Brain microvascular endothelial cell (primary cell): ENCODE results near the gene GNAO1.

Experiments used
- DNase-seq: peaks from one replicate; pipeline ENCODE4 v3.0.0-alpha.2; 2020
- H3K27ac ChIP-seq: fragments of 250-450 bp; sonication (Bioruptor Pico); 2 replicates; pipeline ENCODE4 v1.5.1; 2020; ENCODE audit warnings: mild to moderate bottlenecking, moderate library complexity
- H3K27me3 ChIP-seq: fragments of 250-450 bp; sonication (Bioruptor Pico); replicated peaks from 2 replicates; pipeline ENCODE4 v1.5.1; 2020; ENCODE audit warnings: mild to moderate bottlenecking
- H3K36me3 ChIP-seq: fragments of 250-450 bp; sonication (Bioruptor Pico); replicated peaks from 2 replicates; pipeline ENCODE4 v1.5.1; 2020; ENCODE audit warnings: mild to moderate bottlenecking
- H3K4me3 ChIP-seq: 2 replicates; pipeline ENCODE4 v1.5.1; 2011; ENCODE audit warnings: low read depth, mild to moderate bottlenecking, control low read depth, low read length, moderate library complexity
- in situ Hi-C: cut with HindIII; loops from 2 replicates; pipeline ENCODE4 v1.10.0; 2017; ENCODE audit warnings: low sequenced_read_pairs, low pct_ligation_motif_present
- TF ChIP-seq, protein P1 (sequence below): IDR thresholded peaks from 2 replicates; pipeline ENCODE4 v1.5.1; 2011; ENCODE audit warnings: low read depth, mild to moderate bottlenecking, moderate library complexity, low read length, control low read depth, inconsistent platforms; ENCODE audit errors: missing control alignments

The GNAO1 gene

GRCh38 chr16:56195151-56195550 is 3.9 kb downstream of the GNAO1 start:
- DNase-seq, result no peak
- no peak overlapping the region for H3K27ac ChIP-seq
- H3K27me3 ChIP-seq, result peaks cover 45% of the 10 kb centered on the region
- in situ Hi-C loops, result no loop called here
- H3K36me3 ChIP-seq, result no peaks in the 10 kb centered on the region
- no peak overlapping the region for H3K4me3 ChIP-seq
- TF ChIP-seq, protein P1, sequence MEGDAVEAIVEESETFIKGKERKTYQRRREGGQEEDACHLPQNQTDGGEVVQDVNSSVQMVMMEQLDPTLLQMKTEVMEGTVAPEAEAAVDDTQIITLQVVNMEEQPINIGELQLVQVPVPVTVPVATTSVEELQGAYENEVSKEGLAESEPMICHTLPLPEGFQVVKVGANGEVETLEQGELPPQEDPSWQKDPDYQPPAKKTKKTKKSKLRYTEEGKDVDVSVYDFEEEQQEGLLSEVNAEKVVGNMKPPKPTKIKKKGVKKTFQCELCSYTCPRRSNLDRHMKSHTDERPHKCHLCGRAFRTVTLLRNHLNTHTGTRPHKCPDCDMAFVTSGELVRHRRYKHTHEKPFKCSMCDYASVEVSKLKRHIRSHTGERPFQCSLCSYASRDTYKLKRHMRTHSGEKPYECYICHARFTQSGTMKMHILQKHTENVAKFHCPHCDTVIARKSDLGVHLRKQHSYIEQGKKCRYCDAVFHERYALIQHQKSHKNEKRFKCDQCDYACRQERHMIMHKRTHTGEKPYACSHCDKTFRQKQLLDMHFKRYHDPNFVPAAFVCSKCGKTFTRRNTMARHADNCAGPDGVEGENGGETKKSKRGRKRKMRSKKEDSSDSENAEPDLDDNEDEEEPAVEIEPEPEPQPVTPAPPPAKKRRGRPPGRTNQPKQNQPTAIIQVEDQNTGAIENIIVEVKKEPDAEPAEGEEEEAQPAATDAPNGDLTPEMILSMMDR, result no peak

- no peak overlapping the region for H3K4me3 ChIP-seq
- DNase-seq, result no peak
- no peaks in the 10 kb centered on the region for H3K36me3 ChIP-seq
- TF ChIP-seq, protein P1, result no peak
- H3K27ac ChIP-seq, result no peak overlapping the region
- peaks cover 36% of the 10 kb centered on the region for H3K27me3 ChIP-seq
- in situ Hi-C loops, result no loop called here
Observed at GRCh38 chr16:56196381-56196780, 5.1 kb downstream of the GNAO1 start.

DNA sequence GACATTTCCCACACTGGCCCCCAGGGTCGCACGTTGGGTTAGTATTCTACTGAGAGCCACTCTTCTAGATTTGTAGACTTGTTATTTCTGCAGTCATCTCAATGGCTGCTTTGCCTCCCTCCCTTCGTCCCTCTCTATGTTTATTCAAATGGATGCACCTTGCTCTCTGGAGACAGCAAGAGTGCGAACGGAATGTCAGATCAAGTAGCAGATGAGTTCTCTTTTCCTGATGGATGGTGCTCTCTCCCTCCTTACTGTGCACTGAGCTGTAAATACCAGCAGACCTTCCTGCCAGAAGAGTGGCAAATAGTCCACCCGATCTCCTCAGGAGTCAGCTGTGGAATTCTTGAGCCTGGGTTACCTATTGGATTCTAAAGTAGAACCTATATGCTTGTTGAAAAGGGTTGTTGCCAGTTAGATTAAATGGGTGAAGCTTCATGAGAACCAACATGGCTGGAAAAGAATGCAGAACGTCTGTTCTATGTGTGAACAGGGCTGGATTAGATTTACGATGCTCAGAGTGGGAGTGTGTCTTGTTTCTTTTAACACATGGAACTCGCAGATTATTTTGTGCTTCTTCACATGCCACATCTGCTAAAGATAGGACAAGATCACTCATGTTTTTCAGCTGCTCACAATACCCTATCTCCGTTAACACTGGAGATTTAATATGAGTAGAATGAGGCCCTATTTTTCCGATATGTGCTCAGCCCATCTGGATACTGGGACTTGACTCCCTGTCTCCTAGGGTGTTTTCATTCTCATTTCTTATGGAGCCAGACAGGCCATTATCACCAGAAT is 6.1 kb downstream of the GNAO1 start:
- in situ Hi-C loops, result no loop called here
- DNase-seq, result no peak
- Histone ChIP-seq H3K27me3 (peaks cover 30% of the 10 kb centered on the region), H3K27ac (no peak overlapping the region), H3K36me3 (no peaks in the 10 kb centered on the region), H3K4me3 (no peak overlapping the region)
- TF ChIP-seq, protein P1, result no peak

DNA sequence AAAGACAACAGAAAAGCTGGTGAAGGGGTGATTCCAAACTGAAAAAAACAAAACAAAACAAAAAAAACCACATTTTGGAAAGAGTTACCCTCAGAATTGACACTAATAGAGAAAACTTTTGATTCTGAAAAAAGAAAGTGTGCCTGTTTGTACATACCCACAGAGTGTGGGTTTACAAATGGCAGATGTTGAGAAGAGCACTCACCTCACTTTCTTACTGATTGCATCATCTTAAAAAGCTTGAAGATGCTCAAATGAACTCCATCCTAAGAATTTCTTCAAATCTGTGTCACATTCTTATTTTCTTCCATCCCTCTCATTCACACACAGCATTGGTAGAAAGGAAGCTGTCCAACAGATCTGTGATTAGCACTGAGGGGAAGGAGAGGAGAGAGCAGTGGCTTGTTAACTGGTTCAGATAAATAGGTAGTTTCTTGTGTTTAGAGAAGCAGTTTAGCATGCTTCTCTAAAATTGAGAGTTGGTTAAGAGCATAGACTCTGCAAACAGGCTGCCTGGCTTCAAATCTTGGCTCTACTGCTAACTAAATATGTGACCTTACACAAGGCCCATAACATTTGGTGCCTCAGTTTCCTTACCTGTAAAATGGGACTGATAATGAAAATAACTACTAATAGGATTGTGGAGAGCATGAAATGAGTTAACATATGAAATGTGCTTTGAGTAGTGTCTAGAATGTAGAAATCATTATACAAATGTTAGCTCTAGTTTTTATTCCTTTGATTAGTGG is 6.9 kb downstream of the GNAO1 start:
- DNase-seq, result no peak
- no peak overlapping the region for H3K4me3 ChIP-seq
- no peaks in the 10 kb centered on the region for H3K36me3 ChIP-seq
- no peak overlapping the region for H3K27ac ChIP-seq
- in situ Hi-C loops, result no loop called here
- H3K27me3 ChIP-seq, result peaks cover 24% of the 10 kb centered on the region
- TF ChIP-seq, protein P1, result no peak

- no peaks in the 10 kb centered on the region for H3K36me3 ChIP-seq
- no peak overlapping the region for H3K4me3 ChIP-seq
- TF ChIP-seq, protein P1, result no peak
- H3K27me3 ChIP-seq, result peaks cover 19% of the 10 kb centered on the region
- DNase-seq, result no peak
- in situ Hi-C loops, result no loop called here
- no peak overlapping the region for H3K27ac ChIP-seq
Observed at GRCh38 chr16:56198755-56199114, 7.4 kb downstream of the GNAO1 start.
